NCI-H1105 treated with DMSO at 0.1 percent for 48 hours (cell line): Measurements from ENCODE around the gene GABPB2.

ENCODE experiments used
- DNase-seq: peaks from one replicate; lab custom pipeline; 2025; lab: John Stamatoyannopoulos, UW

GABPB2 gene

GRCh38 chr1:151133018-151133806, 62.7 kb downstream of the GABPB2 start:
- DNase-seq, result no peak

- no peak for DNase-seq
These were observed 63.8 kb downstream of the GABPB2 start for GRCh38 chr1:151134396-151134795.

- DNase-seq, result no peak
These were observed 64.4 kb downstream of the GABPB2 start for GRCh38 chr1:151134991-151135390.

GRCh38 chr1:151135433-151136385, 65.1 kb downstream of the GABPB2 start:
- no peak for DNase-seq

- no peak for DNase-seq
These were observed 67.2 kb downstream of the GABPB2 start for GRCh38 chr1:151137789-151138188.

- no peak for DNase-seq
These were observed 72.0 kb downstream of the GABPB2 start for GRCh38 chr1:151142411-151143056.

- DNase-seq, result no peak
These were observed 72.5 kb downstream of the GABPB2 start for GRCh38 chr1:151143057-151143435.

- no peak for DNase-seq
These were observed 73.4 kb downstream of the GABPB2 start for GRCh38 chr1:151143986-151144385.

- DNase-seq, result no peak
These were observed 74.1 kb downstream of the GABPB2 start for GRCh38 chr1:151144474-151145303.

- DNase-seq, result no peak
These were observed 74.9 kb downstream of the GABPB2 start for GRCh38 chr1:151145304-151146071.

- no peak for DNase-seq
These were observed 75.5 kb downstream of the GABPB2 start for GRCh38 chr1:151146072-151146411.

- DNase-seq, result peak; percentile 87
These were observed 76.0 kb downstream of the GABPB2 start, which contains the start of gene SEMA6C for GRCh38 chr1:151146412-151147131. TSS of gene SEMA6C (minus strand) at chr1:151146631. CDS start at chr1:151142621, 4,010 bp downstream.

GRCh38 chr1:151147132-151147503, 76.6 kb downstream of the GABPB2 start:
- no peak for DNase-seq

GRCh38 chr1:151147665-151148064, 77.1 kb downstream of the GABPB2 start:
- no peak for DNase-seq

GRCh38 chr1:151156515-151156819, 85.9 kb downstream of the GABPB2 start, which contains the start of gene TNFAIP8L2:
TSS of gene TNFAIP8L2 (plus strand) at chr1:151156649. CDS start at chr1:151158698, 2,049 bp downstream.
- DNase-seq, result no peak

GRCh38 chr1:151157067-151157531, 86.5 kb downstream of the GABPB2 start:
- no peak for DNase-seq

- DNase-seq, result no peak
These were observed 87.8 kb downstream of the GABPB2 start for GRCh38 chr1:151158326-151158725.

GRCh38 chr1:151158751-151159251, 88.2 kb downstream of the GABPB2 start:
- no peak for DNase-seq

GRCh38 chr1:151159373-151159772, 88.8 kb downstream of the GABPB2 start:
- DNase-seq, result no peak

- DNase-seq, result no peak
These were observed 94.2 kb downstream of the GABPB2 start for GRCh38 chr1:151164732-151165280.
